Stomach (tissue), 9 donors: Measurements from ENCODE around the gene ACAP2. TPM values are rescaled to one million over a fixed set of nuclear protein-coding genes. Genes with fewer than 3 reads are reported as not detected.
"Not testable (repeated sequence)": the region's sequence is repeated elsewhere in the genome, so short reads cannot be mapped to it uniquely, and the experiment has no call there.

Source experiments
- DNase-seq, 2 donors: peaks; one replicate each; pipeline versions ENCODE4 v3.0.0 to v3.0.0-alpha.2; 2013 to 2019
- H3K27ac ChIP-seq, 5 donors: fragments of 200-600 bp in 4 of 5; sonication (generic) in 4 of 5; one replicate each; pipeline ENCODE4 v1.5.1; 2013 to 2019; ENCODE audit warnings: mild to moderate bottlenecking in 1 of 5, moderate library complexity in 1 of 5
- H3K27me3 ChIP-seq, 3 donors: fragments of 200-600 bp; sonication (generic); one replicate each; pipeline ENCODE4 v1.5.1; 2017 to 2019; ENCODE audit warnings: mixed run types in 1 of 3
- H3K36me3 ChIP-seq, 4 donors: fragments of 200-600 bp; sonication (generic); 1 replicate in 3 of 4; 2 replicates in 1 of 4; pipeline ENCODE4 v1.5.1; 2016 to 2019
- H3K4me1 ChIP-seq, 4 donors: fragments of 200-600 bp; sonication (generic); one replicate each; pipeline ENCODE4 v1.5.1; 2016 to 2019
- H3K4me3 ChIP-seq, 4 donors: fragments of 200-600 bp; sonication (generic) in 3 of 4; one replicate each; pipeline ENCODE4 v1.5.1; 2016 to 2019; ENCODE audit warnings: mild to moderate bottlenecking in 1 of 4
- H3K9me3 ChIP-seq, 4 donors: fragments of 200-600 bp; sonication (generic); one replicate each; pipeline ENCODE4 v1.5.1; 2016 to 2019
- CTCF ChIP-seq, 7 experiments: fragments of 450-650 bp in 4 of 7; fragments of 200-600 bp in 3 of 7; sonication (generic) in 3 of 7; IDR thresholded peaks; one replicate each; pipeline ENCODE4 v1.5.1; 2016 to 2019; ENCODE audit warnings: antibody characterized with exemption in 7 of 7, control low read depth in 2 of 7, mild to moderate bottlenecking in 1 of 7
- EP300 ChIP-seq: sonication (generic); formaldehyde crosslinking; IDR thresholded peaks from one replicate; pipeline ENCODE4 v1.6.1; 2017; ENCODE audit warnings: antibody characterized with exemption
- POLR2A ChIP-seq, 4 donors: fragments of 450-650 bp; IDR thresholded peaks; one replicate each; pipeline ENCODE4 v1.6.1; 2016; ENCODE audit warnings: antibody characterized with exemption in 4 of 4, control low read depth in 2 of 4, mild to moderate bottlenecking in 1 of 4, moderate library complexity in 1 of 4
- POLR2AphosphoS5 ChIP-seq, 3 donors: sonication (generic); formaldehyde crosslinking; IDR thresholded peaks; one replicate each; pipeline ENCODE4 v1.6.1; 2016; ENCODE audit warnings: antibody characterized with exemption in 3 of 3
- WGBS, 5 donors: extraction: QIAGEN DNeasy Blood & Tissue Kit in 3 of 5; methylation state at CpG; one replicate each; pipeline versions ENCODE4 v1.1.5 to v1.1.7; 2013 to 2018; 5-methylcytosine and 5-hydroxymethylcytosine counted together
- intact Hi-C: fragments of 100-400 bp; cut with DNase I; formaldehyde crosslinking; loops from one replicate; pipeline ENCODE4 v1.15.1; 2023; ENCODE audit warnings: low total_unique reads
- polyA plus RNA-seq, 3 donors: library from polyadenylated mRNA; stranded (reverse); fragments of 200-250 nt; gene quantifications; one replicate each; pipeline ENCODE4 v1.2.3, GENCODE V29; 2013
- total RNA-seq, 5 donors: library from RNA; depleted of rRNA; stranded (reverse); fragments of >200 nt; gene quantifications; one replicate each; pipeline versions ENCODE4 v1.1.0 to v1.2.3, GENCODE V29; 2014 to 2016
- donor health status: healthy with polysubstance abuse.
- donor health status: Bipolar disorder and iron deficiency.
- donor health status: healthy.

Gene ACAP2
- total and polyA plus RNA-seq, 8 donors = 4.6 to 159 (median 41.1) TPM

DNA sequence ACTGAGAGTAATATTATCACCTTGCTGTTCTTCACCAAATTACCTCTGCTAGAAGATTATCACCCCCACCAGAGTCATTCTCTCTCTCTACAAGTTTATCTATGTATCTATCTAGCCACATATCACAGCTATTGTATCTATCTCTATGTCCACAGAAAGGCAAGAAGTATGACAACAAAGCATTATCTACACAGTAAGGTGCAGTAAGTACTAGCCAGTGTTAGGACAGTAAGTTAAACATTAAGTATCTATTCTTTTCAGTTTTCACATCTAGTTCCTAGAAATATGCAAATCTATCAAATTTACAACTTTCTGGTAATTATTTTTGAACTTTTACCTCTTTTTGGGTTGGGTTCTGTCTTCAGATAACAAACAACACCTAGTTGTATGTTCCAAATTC, 145.4 kb downstream of the ACAP2 start:
- Histone ChIP-seq H3K4me1 (no peaks in the 10 kb centered on the region), H3K27me3 (no peaks in the 10 kb centered on the region), H3K9me3 (no peaks in the 10 kb centered on the region), H3K27ac (no peak overlapping the region), H3K36me3 (peaks cover 8 to 86% (median 77%) of the 10 kb centered on the region in 4 donors), H3K4me3 (no peak overlapping the region)
- TF ChIP-seq POLR2A (IDR thresholded peaks at IDR 0.05) (no peak), CTCF (IDR thresholded peaks at IDR 0.05) (no peak), POLR2AphosphoS5 (IDR thresholded peaks at IDR 0.05) (no peak), EP300 (no peak)
- intact Hi-C loops = no loop called here
- no peak for DNase-seq

DNA sequence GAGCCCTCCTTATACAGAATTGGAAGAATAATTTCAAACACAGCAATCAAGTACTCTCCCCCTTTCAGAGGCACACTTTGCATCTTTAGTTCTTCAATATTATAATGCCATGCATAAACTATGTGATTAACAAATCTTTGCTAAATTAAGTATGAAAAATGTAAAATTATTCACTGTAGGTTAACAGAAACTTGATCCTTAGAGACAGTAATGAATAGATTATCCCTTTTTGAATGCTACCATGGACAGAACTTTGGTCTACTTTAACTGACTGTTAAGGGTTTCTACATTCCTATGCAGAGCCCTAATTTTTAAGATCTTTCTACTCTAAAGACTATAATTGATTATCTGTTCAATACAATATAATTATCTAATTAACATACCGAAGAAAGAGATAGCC, 146.2 kb downstream of the ACAP2 start:
- Histone ChIP-seq H3K4me3 (no peak overlapping the region), H3K4me1 (no peaks in the 10 kb centered on the region), H3K36me3 (peaks cover 8 to 86% (median 77%) of the 10 kb centered on the region in 4 donors), H3K27me3 (no peaks in the 10 kb centered on the region), H3K27ac (no peak overlapping the region), H3K9me3 (no peaks in the 10 kb centered on the region)
- 93 to 100% (median 97%) methylated on average over 1 of the region's 1 CpG for WGBS, 5 donors
- TF ChIP-seq CTCF (IDR thresholded peaks at IDR 0.05) = no peak
- no peak for TF ChIP-seq POLR2AphosphoS5 (IDR thresholded peaks at IDR 0.05)
- TF ChIP-seq POLR2A (IDR thresholded peaks at IDR 0.05) = no peak
- no peak for TF ChIP-seq EP300
- intact Hi-C loops = no loop called here
- DNase-seq = no peak

DNA sequence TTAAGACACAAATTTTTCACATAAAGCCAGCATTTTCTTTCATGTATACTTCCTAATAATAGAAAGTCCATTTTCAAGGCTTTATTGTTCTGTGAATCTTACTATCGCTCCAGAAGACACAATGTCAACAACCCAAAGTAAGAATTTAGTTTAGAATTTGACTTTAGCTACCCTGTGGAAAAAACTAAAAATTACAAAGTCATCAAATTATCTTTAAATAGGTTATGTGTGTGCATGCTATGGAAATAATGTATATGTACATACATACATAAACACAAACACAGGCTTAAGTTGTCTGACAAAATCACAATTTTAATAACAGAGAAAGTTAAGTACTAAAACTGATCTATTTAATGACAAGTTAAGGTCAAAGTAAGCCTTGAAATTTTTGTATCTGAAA, 151.7 kb downstream of the ACAP2 start:
- no peak for DNase-seq
- intact Hi-C loops = no loop called here
- Histone ChIP-seq H3K27me3 (no peaks in the 10 kb centered on the region), H3K27ac (no peak overlapping the region), H3K4me3 (no peak overlapping the region), H3K4me1 (no peaks in the 10 kb centered on the region), H3K36me3 (peaks cover 21 to 99% (median 90%) of the 10 kb centered on the region in 4 donors), H3K9me3 (no peaks in the 10 kb centered on the region)
- 92 to 97% (median 96%) methylated on average over 1 of the region's 1 CpG for WGBS, 5 donors
- TF ChIP-seq CTCF (IDR thresholded peaks at IDR 0.05) (no peak), POLR2A (IDR thresholded peaks at IDR 0.05) (no peak), EP300 (no peak)

DNA sequence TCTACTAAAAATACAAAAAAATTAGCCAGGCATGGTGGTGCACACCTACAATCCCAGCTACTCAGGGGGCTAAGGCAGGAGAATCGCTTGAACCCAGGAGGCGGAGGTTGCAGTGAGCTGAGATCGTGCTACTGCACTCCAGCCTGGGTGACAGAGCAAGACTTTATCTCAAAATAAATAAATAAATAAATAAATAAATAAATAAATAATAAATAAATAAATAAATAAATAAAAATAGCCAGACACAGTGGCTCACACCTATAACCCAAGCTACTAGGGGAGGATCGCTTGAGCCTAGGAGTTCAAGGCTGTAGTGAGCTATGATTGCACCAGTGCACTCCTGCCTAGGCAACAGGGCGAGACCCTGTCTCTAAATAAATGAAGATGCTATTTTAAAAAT, 152.2 kb downstream of the ACAP2 start:
- H3K27me3 ChIP-seq, intact Hi-C loops, H3K9me3 ChIP-seq, H3K4me1 ChIP-seq, H3K27ac ChIP-seq, DNase-seq, H3K4me3 ChIP-seq: not testable (repeated sequence)
- WGBS, 5 donors = 95 to 99% (median 97%) methylated on average over 5 of the region's 5 CpGs
- peaks cover 21 to 99% (median 95%) of the 10 kb centered on the region in 4 donors for H3K36me3 ChIP-seq

GRCh38 chr3:195286115-195286872, 156.5 kb downstream of the ACAP2 start:
- Histone ChIP-seq H3K4me3 (no peak overlapping the region), H3K27me3 (no peaks in the 10 kb centered on the region), H3K36me3 (peaks cover 16 to 91% (median 75%) of the 10 kb centered on the region in 4 donors), H3K9me3 (no peaks in the 10 kb centered on the region), H3K4me1 (peaks cover 0 to 12% (median 6%) of the 10 kb centered on the region in 4 donors), H3K27ac (no peak overlapping the region)
- 45 to 66% (median 60%) methylated on average over 4 of the region's 4 CpGs for WGBS, 5 donors
- TF ChIP-seq POLR2AphosphoS5 (IDR thresholded peaks at IDR 0.05) = no peak
- TF ChIP-seq EP300 = no peak
- TF ChIP-seq POLR2A (IDR thresholded peaks at IDR 0.05) = no peak
- TF ChIP-seq CTCF (IDR thresholded peaks at IDR 0.05) = no peak
- intact Hi-C loops = no loop called here
- DNase-seq = no peak
